Cortex of kidney (tissue), 1 donor: Measurements from ENCODE around the gene CNBD2.
"Not testable (repeated sequence)": the region's sequence is repeated elsewhere in the genome, so short reads cannot be mapped to it uniquely, and the experiment has no call there.

ENCODE experiments used
- DNase-seq: peaks from one replicate; lab custom pipeline; 2025; lab: John Stamatoyannopoulos, UW

The CNBD2 gene

GRCh38 chr20:35975576-35976373, 7.4 kb downstream of the CNBD2 start:
- DNase-seq = no peak

GRCh38 chr20:35978041-35978513, 9.7 kb downstream of the CNBD2 start:
- DNase-seq = no peak

DNA sequence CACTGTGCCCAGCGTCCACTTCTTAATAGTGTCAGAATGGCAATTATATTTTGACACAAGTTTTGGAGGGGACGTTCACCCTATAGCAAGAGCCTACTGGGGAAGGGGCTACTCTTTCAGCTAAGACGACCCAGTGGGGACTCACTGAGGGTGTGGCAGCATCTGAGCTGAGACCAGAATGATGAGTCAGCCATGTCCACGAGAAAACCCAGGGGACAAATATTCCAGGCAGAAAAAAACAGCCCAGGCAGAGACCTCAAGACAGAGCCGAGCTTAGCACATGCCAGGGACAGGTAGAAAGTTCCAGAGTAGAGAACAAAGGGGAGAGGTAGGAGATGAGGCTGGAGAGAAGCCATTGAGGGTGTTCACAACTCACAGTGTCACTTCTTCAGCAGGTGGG, 11.2 kb downstream of the CNBD2 start:
- no peak for DNase-seq

- no peak for DNase-seq
Measured at GRCh38 chr20:35981969-35982368, 13.6 kb downstream of the CNBD2 start.

- DNase-seq = no peak
Measured at GRCh38 chr20:35984382-35984781, 16.0 kb downstream of the CNBD2 start.

DNA sequence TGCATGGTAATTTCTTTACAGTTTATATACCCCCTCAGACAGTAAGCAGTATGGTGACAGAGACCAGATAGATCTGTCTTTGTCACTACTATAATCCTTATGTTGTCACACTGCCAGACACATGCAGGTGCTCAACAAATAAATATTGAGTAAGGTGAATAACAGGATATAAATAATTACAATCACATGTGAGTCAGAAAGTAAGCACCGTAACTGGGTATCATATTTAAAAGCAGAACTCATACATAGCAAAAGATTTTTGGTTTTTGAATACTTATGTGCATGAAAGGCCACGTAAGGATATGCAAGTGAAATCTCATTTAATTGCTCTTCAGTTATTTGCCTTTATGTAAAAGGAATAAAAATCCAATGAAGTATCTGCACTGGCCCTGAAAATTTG, 17.4 kb downstream of the CNBD2 start:
- DNase-seq = no peak

GRCh38 chr20:35988910-35989463, 20.6 kb downstream of the CNBD2 start:
- no peak for DNase-seq

DNA sequence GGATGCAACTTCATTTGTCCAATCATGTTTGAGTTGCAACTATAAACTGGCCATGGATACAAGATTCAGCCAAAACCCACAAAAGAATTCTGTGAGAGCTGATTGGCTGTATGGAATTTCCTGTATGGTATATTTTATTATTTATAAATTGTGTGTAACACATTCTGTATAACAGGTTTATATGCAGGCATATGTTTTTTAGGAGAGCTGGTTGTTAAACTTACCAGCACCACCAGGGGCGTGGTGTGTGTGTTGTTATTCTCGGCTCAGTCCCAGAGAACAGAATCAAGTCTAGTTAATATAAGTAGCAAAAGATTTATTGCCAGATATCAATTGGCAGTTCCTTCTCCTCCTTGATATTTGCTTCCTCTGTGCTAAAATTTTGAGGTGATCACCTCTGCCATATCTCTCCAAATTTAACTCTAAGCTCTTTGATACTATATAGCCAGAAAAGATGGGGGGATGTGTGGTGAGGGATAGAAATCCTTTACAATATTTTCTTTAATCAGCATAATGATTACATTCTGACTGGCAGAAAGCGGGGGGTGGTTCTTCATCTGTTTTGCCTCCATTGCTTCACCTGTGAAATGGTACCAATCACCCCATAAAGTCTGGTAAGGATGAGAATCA, 22.9 kb downstream of the CNBD2 start:
- no peak for DNase-seq

DNA sequence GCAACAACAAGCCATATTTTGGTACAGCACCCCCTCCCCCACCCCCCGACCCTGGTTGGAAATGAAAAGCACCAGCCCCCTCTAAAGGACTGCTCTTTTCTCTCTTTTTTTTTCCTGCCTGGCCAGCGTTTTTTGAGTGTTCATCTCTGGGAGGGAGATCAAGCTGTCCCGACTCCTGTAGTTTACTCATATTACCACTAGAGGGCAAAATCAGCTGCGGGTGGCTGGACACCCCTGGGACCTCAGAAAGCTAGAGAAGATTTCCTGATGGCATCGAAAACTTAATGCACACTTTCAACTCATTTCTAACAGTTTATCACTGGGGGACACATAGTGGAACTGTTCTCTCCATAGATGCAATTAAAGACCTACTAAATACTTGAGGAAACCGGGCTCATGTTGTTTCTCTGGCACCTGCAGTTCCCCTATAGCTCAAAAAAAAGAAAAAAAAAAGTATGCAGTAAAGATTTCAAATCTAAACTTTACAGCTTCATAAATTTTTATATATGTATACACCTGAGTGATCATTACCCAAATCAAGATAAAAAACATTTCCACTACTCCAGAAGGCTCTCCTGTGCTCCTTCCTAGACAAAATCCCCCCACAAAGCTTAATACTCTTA, 24.4 kb downstream of the CNBD2 start:
- DNase-seq = no peak

GRCh38 chr20:35994994-35995453, 26.6 kb downstream of the CNBD2 start:
- no peak for DNase-seq

GRCh38 chr20:35996492-35996891, 28.1 kb downstream of the CNBD2 start:
- not testable (repeated sequence) for DNase-seq

GRCh38 chr20:36001331-36001730, 32.9 kb downstream of the CNBD2 start:
- not testable (repeated sequence) for DNase-seq

DNA sequence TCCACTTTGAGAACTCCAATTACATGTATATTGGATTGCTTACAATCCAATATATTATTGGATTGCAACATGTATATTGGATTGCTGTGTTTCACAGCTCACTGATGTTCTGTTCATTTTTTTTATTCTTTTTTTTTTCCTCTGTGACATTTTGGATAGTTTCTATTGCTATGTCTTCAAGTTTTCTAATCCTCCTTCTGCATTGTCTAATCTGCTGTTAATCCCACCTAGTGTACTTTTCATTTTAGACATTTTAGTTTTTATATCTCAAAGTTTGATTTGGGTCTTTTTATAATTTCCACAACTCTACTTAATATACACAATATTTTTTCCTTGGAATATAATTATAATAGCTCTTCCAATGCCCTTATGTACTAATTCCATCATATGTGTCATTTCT, 34.5 kb downstream of the CNBD2 start:
- no peak for DNase-seq

DNA sequence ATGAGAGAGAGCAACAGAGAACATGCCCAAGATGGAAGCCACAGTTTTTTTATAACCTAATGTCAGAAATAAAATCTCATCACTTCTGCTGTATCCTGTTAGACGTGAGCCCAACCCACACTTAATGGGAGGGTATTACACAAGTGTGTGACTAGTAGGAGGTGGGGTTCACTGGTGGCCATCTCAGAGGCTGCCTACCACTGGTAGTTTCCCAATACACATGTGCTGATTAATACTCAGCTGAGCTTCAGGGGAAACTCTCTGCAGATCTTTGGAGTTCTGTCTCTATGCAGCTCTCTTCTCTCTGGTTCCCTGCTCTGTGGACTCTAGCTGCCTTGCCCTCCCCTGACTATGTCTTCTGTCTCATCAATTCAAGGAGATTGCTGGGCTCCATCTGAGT, 35.7 kb downstream of the CNBD2 start:
- no peak for DNase-seq

- DNase-seq = no peak
Measured at GRCh38 chr20:36008461-36009035, 40.2 kb downstream of the CNBD2 start.

- no peak for DNase-seq
Measured at GRCh38 chr20:36010076-36010475, 41.7 kb downstream of the CNBD2 start.

- no peak for DNase-seq
Measured at GRCh38 chr20:36010825-36011224, 42.4 kb downstream of the CNBD2 start.

DNA sequence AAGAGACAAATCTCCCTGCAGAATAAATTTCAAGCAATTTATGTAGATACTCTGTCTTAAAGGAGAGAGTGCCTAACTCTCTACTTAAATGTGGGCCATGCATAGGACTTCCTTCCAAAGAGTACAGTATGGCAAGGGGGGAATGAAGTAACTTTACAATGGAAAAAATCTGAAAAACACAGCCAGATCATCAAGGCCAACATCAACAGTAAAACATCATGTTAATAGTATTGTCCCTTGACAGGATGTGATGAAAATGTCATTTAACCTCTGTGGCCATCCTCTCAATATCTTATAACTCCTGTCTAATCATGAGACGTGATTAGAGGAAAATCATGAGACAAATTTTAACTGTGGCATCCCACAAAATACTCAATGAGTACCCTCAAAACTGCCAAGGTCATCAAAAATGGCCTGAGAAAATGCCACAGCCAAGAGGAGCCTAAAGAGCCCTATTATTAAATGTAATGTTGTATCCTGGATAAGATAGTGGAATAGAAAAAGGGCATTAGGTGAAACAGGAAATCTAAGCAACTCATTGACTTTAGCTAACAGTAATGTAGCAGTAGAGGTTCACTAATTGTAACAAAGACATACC, 47.5 kb downstream of the CNBD2 start:
- DNase-seq = no peak

- no peak for DNase-seq
Measured at GRCh38 chr20:36017048-36017951, 48.9 kb downstream of the CNBD2 start.

DNA sequence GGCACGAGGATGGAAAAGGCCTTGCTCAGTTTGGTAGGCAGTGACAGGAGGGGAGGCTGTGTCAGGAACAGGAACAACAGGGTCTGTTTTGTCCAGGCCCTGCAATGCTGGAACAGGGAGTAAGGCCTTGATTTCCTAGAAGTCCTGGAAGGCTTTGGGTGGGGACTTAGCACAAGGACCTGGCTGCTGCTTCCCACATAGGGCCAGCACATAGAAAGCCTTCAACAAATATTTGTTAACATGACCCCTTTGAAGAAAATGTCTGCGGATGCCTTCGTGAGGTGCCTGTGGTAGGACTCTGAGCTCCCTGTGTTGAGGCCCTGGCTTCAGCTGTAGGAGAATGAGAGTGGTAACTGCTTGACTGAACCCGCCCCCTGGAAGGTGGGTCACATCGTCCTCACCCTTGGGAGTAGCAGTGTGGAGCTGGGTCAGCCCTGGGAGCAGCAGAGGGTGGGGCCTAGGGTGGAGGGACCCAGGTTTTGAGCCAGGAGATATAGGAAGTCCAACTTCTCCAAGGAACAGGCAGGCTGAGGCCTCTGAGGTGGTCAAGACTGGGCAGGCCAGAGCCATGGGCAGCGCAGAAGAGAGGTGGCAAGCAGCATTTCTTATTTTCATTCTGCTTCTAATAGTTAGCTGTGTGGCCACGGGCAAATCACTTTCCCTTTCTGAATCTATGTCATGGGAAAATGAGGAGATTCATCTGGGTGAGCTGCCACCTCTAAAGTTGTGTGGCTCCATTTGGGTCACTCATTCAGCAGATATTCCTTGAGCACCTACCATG, 50.0 kb downstream of the CNBD2 start:
- DNase-seq = no peak
